K562 (cell line): ENCODE measurements around the gene MYH7. TPM values are rescaled to one million over a fixed set of nuclear protein-coding genes. Genes with fewer than 3 reads are reported as not detected.

Experiments used
- ATAC-seq: fragments of 200-7000 bp; cut with Tn5 transposase; 3 replicates; pipeline ENCODE4 v1.9.1; 2020; ENCODE audit warnings: moderate library complexity
- BruUV-seq: library from RNA; stranded (reverse); fragments of 400-500 nt; replicated peaks from 2 replicates; lab custom pipeline; 2021; lab: Mats Ljungman, UMichigan
- CTCF ChIA-PET: fragments of 300-600 bp; formaldehyde crosslinking; extraction: SDS; loops from one replicate; lab custom pipeline; 2021; ENCODE audit warnings: low intra/inter-chr PET ratio; lab: Yijun Ruan, JAX
- POLR2A ChIA-PET: fragments of 300-600, 350-650 bp; sonication (Branson Sonifier 250); formaldehyde crosslinking; extraction: SDS; loops from one replicate; lab custom pipeline; 2021; ENCODE audit warnings: antibody characterized with exemption, inconsistent platforms; lab: Yijun Ruan, JAX
- DNase-seq, 4 experiments: peaks; one replicate each; pipeline versions ENCODE4 v3.0.0 to v3.0.0-alpha.2; 2011 to 2018; ENCODE audit warnings: low spot score in 3 of 4, mixed read lengths in 3 of 4; ENCODE audit errors: extremely low read depth in 1 of 4
- FAIRE-seq: peaks from 2 replicates; lab custom pipeline; 2011; peaks lifted over from hg19 to GRCh38; lab: Jason Lieb, UNC
- H2AFZ ChIP-seq: 2 replicates; pipeline ENCODE4 v1.6.0; 2011; ENCODE audit warnings: low read depth, low read length, control low read depth, inconsistent platforms
- H3K27ac ChIP-seq: fragments of 200-600 bp; 3 replicates; pipeline ENCODE4 v1.8.0; 2011; ENCODE audit warnings: low read depth, mild to moderate bottlenecking, control low read depth, inconsistent platforms, low read length, moderate library complexity, mixed read lengths; ENCODE audit errors: extremely low read depth
- H3K27me3 ChIP-seq, 2 experiments: fragments of 300-600 bp in 1 of 2; 2 replicates in 1 of 2; 3 replicates in 1 of 2; pipeline versions ENCODE4 v1.6.0 to v1.8.0; 2011; ENCODE audit warnings: inconsistent platforms in 2 of 2, low read length in 2 of 2, mild to moderate bottlenecking in 1 of 2, mixed read lengths in 1 of 2, moderate library complexity in 1 of 2; ENCODE audit not compliant: control insufficient read depth in 2 of 2, insufficient read depth in 2 of 2
- H3K36me3 ChIP-seq: fragments of 300-600 bp; 3 replicates; pipeline ENCODE4 v1.8.0; 2011; ENCODE audit warnings: mild to moderate bottlenecking, low read length, inconsistent platforms; ENCODE audit not compliant: control insufficient read depth, insufficient read depth
- H3K4me1 ChIP-seq, 2 experiments: fragments of 200-600 bp in 1 of 2; replicated peaks in 1 of 2; 2 replicates in 1 of 2; 3 replicates in 1 of 2; pipeline versions ENCODE4 v1.5.1 to v1.8.0; 2011; ENCODE audit warnings: inconsistent platforms in 2 of 2, low read length in 2 of 2, mild to moderate bottlenecking in 1 of 2, mixed read lengths in 1 of 2, moderate library complexity in 1 of 2; ENCODE audit not compliant: control insufficient read depth in 2 of 2, insufficient read depth in 2 of 2
- H3K4me2 ChIP-seq: 2 replicates; pipeline ENCODE4 v1.6.1; 2011; ENCODE audit warnings: low read length, control low read depth, inconsistent platforms, mixed read lengths; ENCODE audit not compliant: insufficient read depth
- H3K4me3 ChIP-seq: fragments of 200-600 bp; sonication (generic), shearing (Covaris generic); 2 replicates; pipeline ENCODE4 v1.5.1; 2016; ENCODE audit warnings: control low read depth, inconsistent platforms
- H3K79me2 ChIP-seq: fragments of 200-600 bp; 3 replicates; pipeline ENCODE4 v1.8.0; 2011; ENCODE audit warnings: low read length, inconsistent platforms; ENCODE audit not compliant: control insufficient read depth, insufficient read depth
- H3K9ac ChIP-seq, 2 experiments: 2 replicates each; pipeline versions ENCODE4 v1.6.0 to v1.6.1; 2011; ENCODE audit warnings: low read depth in 2 of 2, low read length in 2 of 2, control low read depth in 1 of 2, inconsistent platforms in 1 of 2, mild to moderate bottlenecking in 1 of 2, mixed read lengths in 1 of 2; ENCODE audit not compliant: insufficient read depth in 1 of 2
- H3K9me1 ChIP-seq: one replicate; pipeline ENCODE4 v1.6.0; 2011; ENCODE audit warnings: inconsistent platforms, mild to moderate bottlenecking, low read length, moderate library complexity; ENCODE audit not compliant: control insufficient read depth, insufficient read depth
- H3K9me3 ChIP-seq: replicated peaks from 2 replicates; pipeline ENCODE4 v1.5.1; 2011; ENCODE audit warnings: low read depth, low read length, inconsistent platforms; ENCODE audit not compliant: control insufficient read depth, insufficient read depth
- H4K20me1 ChIP-seq: replicated peaks from 2 replicates; pipeline ENCODE4 v1.6.1; 2011; ENCODE audit warnings: low read length, inconsistent platforms, mixed read lengths; ENCODE audit not compliant: control insufficient read depth, insufficient read depth
- BRD9 ChIP-seq: fragments of 450-650 bp; IDR thresholded peaks from 2 replicates; pipeline ENCODE4 v1.6.1; 2018; ENCODE audit warnings: low read depth; ENCODE audit not compliant: partially characterized antibody
- HDGF ChIP-seq: fragments of 450-650 bp; IDR thresholded peaks from 2 replicates; pipeline ENCODE4 v1.6.1; 2016
- HNRNPL ChIP-seq: fragments of 200-400 bp; formaldehyde crosslinking; IDR thresholded peaks from 2 replicates; pipeline ENCODE4 v1.6.1; 2017; ENCODE audit warnings: low read depth, mild to moderate bottlenecking, low read length
- JUNB ChIP-seq: fragments of 450-650 bp; formaldehyde crosslinking; conservative IDR thresholded peaks from 2 replicates; pipeline ENCODE4 v1.4.0; 2020; ENCODE audit warnings: mild to moderate bottlenecking
- MECOM ChIP-seq: fragments of 250-450 bp; sonication (Bioruptor Pico); IDR thresholded peaks from 2 replicates; pipeline ENCODE4 v1.8.0; 2022; ENCODE audit warnings: inconsistent platforms
- PPARD ChIP-seq: fragments of 250-450 bp; sonication (Bioruptor Pico); IDR thresholded peaks from 2 replicates; pipeline ENCODE4 v1.8.0; 2022; ENCODE audit warnings: inconsistent platforms, mild to moderate bottlenecking, moderate library complexity
- SMAD3 ChIP-seq: fragments of 450-650 bp; formaldehyde crosslinking; conservative IDR thresholded peaks from 2 replicates; pipeline ENCODE4 v1.4.0; 2020; ENCODE audit warnings: mild to moderate bottlenecking
- SMARCA5 ChIP-seq: fragments of 450-650 bp; IDR thresholded peaks from 2 replicates; pipeline ENCODE4 v1.6.1; 2016
- SMC3 ChIP-seq: conservative IDR thresholded peaks from 2 replicates; pipeline ENCODE4 v1.6.1; 2011; ENCODE audit warnings: low read depth, low read length, improper control_type of control experiment; ENCODE audit not compliant: insufficient read depth
- ZNF24 ChIP-seq: fragments of 450-650 bp; IDR thresholded peaks from 2 replicates; pipeline ENCODE4 v1.6.1; 2016
- ZNF263 ChIP-seq: sonication (generic); formaldehyde crosslinking; IDR thresholded peaks from 2 replicates; pipeline ENCODE4 v1.8.0; 2022; ENCODE audit warnings: mild to moderate bottlenecking, missing genetic modification reagents, borderline replicate concordance
- ZNF408 ChIP-seq: fragments of 250-450 bp; sonication (Bioruptor Pico); IDR thresholded peaks from 2 replicates; pipeline ENCODE4 v1.4.0; 2020; ENCODE audit warnings: low read depth, mild to moderate bottlenecking, moderate library complexity
- ZNF583 ChIP-seq: fragments of 250-450 bp; sonication (Bioruptor Pico); IDR thresholded peaks from 2 replicates; pipeline ENCODE4 v1.4.0; 2020
- ZNF707 ChIP-seq: fragments of 250-450 bp; sonication (Bioruptor Pico); conservative IDR thresholded peaks from 2 replicates; pipeline ENCODE4 v1.8.0; 2022; ENCODE audit warnings: inconsistent platforms, mild to moderate bottlenecking, moderate library complexity
- WGBS: fragments of 100-300 bp; shearing (Covaris generic); methylation state at CpG from one replicate; pipeline ENCODE4 v1.1.6; 2016; ENCODE audit warnings: low coverage, mixed read lengths; ENCODE audit not compliant: insufficient coverage; ENCODE audit errors: missing lambda C conversion rate; 5-methylcytosine and 5-hydroxymethylcytosine counted together
- in situ Hi-C: fragments of 300-500 bp; cut with MboI; formaldehyde crosslinking; loops from 4 replicates; pipeline ENCODE4 v1.15.0; 2018; ENCODE audit warnings: inconsistent platforms, mixed read lengths
- intact Hi-C: fragments of 100-400 bp; cut with micrococcal nuclease; formaldehyde crosslinking; loops from 2 replicates; pipeline ENCODE4 v1.14.2; 2022
- polyA plus RNA-seq, 8 experiments: library from polyadenylated mRNA; depleted of rRNA in 4 of 8; stranded (reverse) in 5 of 8; unstranded in 3 of 8; fragments of >200 nt; fragmentation: Nextera tagmentation in 2 of 8; fragmentation: Illumina TruSeq in 1 of 8; extraction: Ambion mirVana in 2 of 8; extraction: Trizol in 1 of 8; gene quantifications; 2 replicates each; pipeline versions ENCODE4 v1.2.1 to v1.2.3, GENCODE V29; 2011 to 2014; ENCODE audit warnings: inconsistent platforms in 1 of 8, missing spikeins in 1 of 8
- total RNA-seq, 7 experiments: library from RNA; depleted of rRNA in 6 of 7; stranded (reverse); fragments of >200 nt in 6 of 7; fragmentation: Illumina TruSeq in 2 of 7; extraction: Trizol in 2 of 7; gene quantifications; 2 replicates each; pipeline versions ENCODE4 v1.2.1 to v1.2.3, GENCODE V29; 2011 to 2021; ENCODE audit warnings: low replicate concordance in 1 of 7
- TF ChIP-seq, protein P1 (sequence below), 2 experiments: fragments of 450-650 bp in 1 of 2; IDR thresholded peaks; 2 replicates each; pipeline ENCODE4 v1.6.1; 2011 to 2017; ENCODE audit warnings: low read depth in 2 of 2, antibody characterized with exemption in 1 of 2, borderline replicate concordance in 1 of 2, low read length in 1 of 2, mild to moderate bottlenecking in 1 of 2, mixed read lengths in 1 of 2; ENCODE audit not compliant: control insufficient read depth in 1 of 2
- TF ChIP-seq, protein P2 (sequence below): IDR thresholded peaks from 2 replicates; pipeline ENCODE4 v1.6.1; 2011; ENCODE audit not compliant: insufficient read length; ENCODE audit errors: extremely low read depth
- TF ChIP-seq, protein P3 (sequence below), 2 experiments: fragments of 450-650 bp in 1 of 2; sonication (generic) in 1 of 2; formaldehyde crosslinking; conservative IDR thresholded peaks; 2 replicates each; pipeline versions ENCODE4 v1.4.0 to v1.8.1; 2020 to 2022; ENCODE audit warnings: mild to moderate bottlenecking in 1 of 2, missing genetic modification reagents in 1 of 2
- TF ChIP-seq, protein P4 (sequence below): IDR thresholded peaks from 2 replicates; pipeline ENCODE4 v1.6.1; 2011; ENCODE audit warnings: borderline replicate concordance, low read depth, mild to moderate bottlenecking, moderate library complexity, low read length; ENCODE audit not compliant: insufficient read depth, poor library complexity, severe bottlenecking

MYH7 gene
- total and polyA plus RNA-seq, 9 of the 15 experiments (the other 6 are each of a cell fraction or from before 2014, with no cell fraction given) = not detected

DNA sequence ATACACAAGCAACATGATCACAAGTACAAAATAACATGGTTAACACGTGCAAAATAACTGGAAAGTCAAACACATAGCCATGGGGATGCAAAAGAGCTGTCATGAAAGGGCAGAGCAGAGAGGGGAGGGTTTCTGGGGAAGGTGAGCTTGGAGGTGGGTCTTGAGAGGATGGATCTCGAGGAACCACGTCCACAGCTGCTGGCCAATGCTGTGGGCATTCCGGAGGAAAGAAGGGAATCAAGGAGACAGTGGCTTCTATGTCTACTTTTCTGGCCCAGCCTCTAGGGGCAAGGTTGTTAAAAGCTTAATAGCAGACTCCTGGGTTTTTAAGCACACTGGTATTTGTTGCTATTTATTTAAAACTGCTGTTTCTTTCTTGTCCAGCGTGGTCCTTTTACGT lies 8.4 kb upstream of the MYH7 start:
- no peak overlapping the region for H3K27ac ChIP-seq
- POLR2A ChIA-PET = interaction anchor here (0.8 to 1.4 kb wide), 2 partner anchors 10 to 19 kb away, joined by 3 to 5 read pairs; no protein-coding TSS in a partner anchor

More for the DNA sequence above, 8.4 kb upstream of the MYH7 start:
- Histone ChIP-seq H3K9me1 (no peaks in the 10 kb centered on the region), H2AFZ (peak overlapping the region; percentile 38), H3K9me3 (no peaks in the 10 kb centered on the region), H3K27me3 (no peaks in the 10 kb centered on the region), H3K79me2 (no peaks in the 10 kb centered on the region), H3K4me2 (no peak overlapping the region), H3K9ac (no peak overlapping the region), H4K20me1 (no peaks in the 10 kb centered on the region), H3K36me3 (no peaks in the 10 kb centered on the region), H3K4me3 (no peak overlapping the region), H3K4me1 (peaks cover 9 to 19% of the 10 kb centered on the region in 2 experiments; a peak in 4 of 5 replicates)
- intact Hi-C loops (no loop called here), in situ Hi-C loops (no loop called here)
- CTCF ChIA-PET = no interaction called here
- no TSS peak for BruUV-seq
- ATAC-seq (no peak), DNase-seq (no peak), FAIRE-seq (no peak)
- 24% methylated on average over 4 of the region's 6 CpGs for WGBS
- TF ChIP-seq BRD9 (no peak), ZNF707 (CRISPR knock-in tag) (no peak), SMC3 (no peak), ZNF408 (CRISPR knock-in tag) (no peak), MECOM (CRISPR knock-in tag) (no peak), ZNF24 (no peak), ZNF583 (CRISPR knock-in tag) (no peak), PPARD (CRISPR knock-in tag) (no peak), SMAD3 (CRISPR knock-in tag) (no peak), HDGF (no peak), JUNB (CRISPR knock-in tag) (no peak), SMARCA5 (no peak), ZNF263 (no peak), HNRNPL (no peak)
- TF ChIP-seq, protein P1, sequence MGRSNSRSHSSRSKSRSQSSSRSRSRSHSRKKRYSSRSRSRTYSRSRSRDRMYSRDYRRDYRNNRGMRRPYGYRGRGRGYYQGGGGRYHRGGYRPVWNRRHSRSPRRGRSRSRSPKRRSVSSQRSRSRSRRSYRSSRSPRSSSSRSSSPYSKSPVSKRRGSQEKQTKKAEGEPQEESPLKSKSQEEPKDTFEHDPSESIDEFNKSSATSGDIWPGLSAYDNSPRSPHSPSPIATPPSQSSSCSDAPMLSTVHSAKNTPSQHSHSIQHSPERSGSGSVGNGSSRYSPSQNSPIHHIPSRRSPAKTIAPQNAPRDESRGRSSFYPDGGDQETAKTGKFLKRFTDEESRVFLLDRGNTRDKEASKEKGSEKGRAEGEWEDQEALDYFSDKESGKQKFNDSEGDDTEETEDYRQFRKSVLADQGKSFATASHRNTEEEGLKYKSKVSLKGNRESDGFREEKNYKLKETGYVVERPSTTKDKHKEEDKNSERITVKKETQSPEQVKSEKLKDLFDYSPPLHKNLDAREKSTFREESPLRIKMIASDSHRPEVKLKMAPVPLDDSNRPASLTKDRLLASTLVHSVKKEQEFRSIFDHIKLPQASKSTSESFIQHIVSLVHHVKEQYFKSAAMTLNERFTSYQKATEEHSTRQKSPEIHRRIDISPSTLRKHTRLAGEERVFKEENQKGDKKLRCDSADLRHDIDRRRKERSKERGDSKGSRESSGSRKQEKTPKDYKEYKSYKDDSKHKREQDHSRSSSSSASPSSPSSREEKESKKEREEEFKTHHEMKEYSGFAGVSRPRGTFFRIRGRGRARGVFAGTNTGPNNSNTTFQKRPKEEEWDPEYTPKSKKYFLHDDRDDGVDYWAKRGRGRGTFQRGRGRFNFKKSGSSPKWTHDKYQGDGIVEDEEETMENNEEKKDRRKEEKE (IDR thresholded peaks at IDR 0.05; ENCODE audit: borderline replicate concordance in 1 of 2, control insufficient read depth in 1 of 2, low read depth in 2 of 2, low read length in 1 of 2) = no peak
- TF ChIP-seq, protein P2, sequence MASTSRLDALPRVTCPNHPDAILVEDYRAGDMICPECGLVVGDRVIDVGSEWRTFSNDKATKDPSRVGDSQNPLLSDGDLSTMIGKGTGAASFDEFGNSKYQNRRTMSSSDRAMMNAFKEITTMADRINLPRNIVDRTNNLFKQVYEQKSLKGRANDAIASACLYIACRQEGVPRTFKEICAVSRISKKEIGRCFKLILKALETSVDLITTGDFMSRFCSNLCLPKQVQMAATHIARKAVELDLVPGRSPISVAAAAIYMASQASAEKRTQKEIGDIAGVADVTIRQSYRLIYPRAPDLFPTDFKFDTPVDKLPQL = no peak
- TF ChIP-seq, protein P3, sequence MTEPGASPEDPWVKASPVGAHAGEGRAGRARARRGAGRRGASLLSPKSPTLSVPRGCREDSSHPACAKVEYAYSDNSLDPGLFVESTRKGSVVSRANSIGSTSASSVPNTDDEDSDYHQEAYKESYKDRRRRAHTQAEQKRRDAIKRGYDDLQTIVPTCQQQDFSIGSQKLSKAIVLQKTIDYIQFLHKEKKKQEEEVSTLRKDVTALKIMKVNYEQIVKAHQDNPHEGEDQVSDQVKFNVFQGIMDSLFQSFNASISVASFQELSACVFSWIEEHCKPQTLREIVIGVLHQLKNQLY (CRISPR knock-in tag; conservative IDR thresholded peaks at IDR 0.05) = no peak
- TF ChIP-seq, protein P4, sequence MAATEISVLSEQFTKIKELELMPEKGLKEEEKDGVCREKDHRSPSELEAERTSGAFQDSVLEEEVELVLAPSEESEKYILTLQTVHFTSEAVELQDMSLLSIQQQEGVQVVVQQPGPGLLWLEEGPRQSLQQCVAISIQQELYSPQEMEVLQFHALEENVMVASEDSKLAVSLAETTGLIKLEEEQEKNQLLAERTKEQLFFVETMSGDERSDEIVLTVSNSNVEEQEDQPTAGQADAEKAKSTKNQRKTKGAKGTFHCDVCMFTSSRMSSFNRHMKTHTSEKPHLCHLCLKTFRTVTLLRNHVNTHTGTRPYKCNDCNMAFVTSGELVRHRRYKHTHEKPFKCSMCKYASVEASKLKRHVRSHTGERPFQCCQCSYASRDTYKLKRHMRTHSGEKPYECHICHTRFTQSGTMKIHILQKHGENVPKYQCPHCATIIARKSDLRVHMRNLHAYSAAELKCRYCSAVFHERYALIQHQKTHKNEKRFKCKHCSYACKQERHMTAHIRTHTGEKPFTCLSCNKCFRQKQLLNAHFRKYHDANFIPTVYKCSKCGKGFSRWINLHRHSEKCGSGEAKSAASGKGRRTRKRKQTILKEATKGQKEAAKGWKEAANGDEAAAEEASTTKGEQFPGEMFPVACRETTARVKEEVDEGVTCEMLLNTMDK = no peak
